HEK293 (cell line): ENCODE measurements around the gene TRAF3IP3.

Experiments used
- CTCF ChIA-PET: fragments of 350-600 bp; formaldehyde crosslinking; extraction: SDS; loops from one replicate; lab custom pipeline; 2021; ENCODE audit warnings: antibody characterized with exemption; lab: Yijun Ruan, JAX
- POLR2A ChIA-PET: fragments of 300-600 bp; formaldehyde crosslinking; extraction: SDS; loops from one replicate; lab custom pipeline; 2020; ENCODE audit warnings: antibody characterized with exemption, inconsistent platforms; lab: Yijun Ruan, JAX
- H3K27ac ChIP-seq: fragments of 200-500 bp; sonication (Bioruptor generic); 2 replicates; pipeline ENCODE4 v1.5.1; 2014; ENCODE audit warnings: low read depth, low read length, control low read depth, inconsistent platforms; ENCODE audit errors: extremely low read depth
- H3K36me3 ChIP-seq, 2 experiments: fragments of 200-500 bp in 1 of 2; sonication (Bioruptor generic) in 1 of 2; 1 replicate in 1 of 2; 2 replicates in 1 of 2; pipeline ENCODE4 v1.5.1; 2014 to 2017; ENCODE audit warnings: inconsistent platforms in 2 of 2, low read length in 2 of 2; ENCODE audit not compliant: control insufficient read depth in 2 of 2, insufficient read depth in 1 of 2
- H3K4me1 ChIP-seq: fragments of 200-500 bp; sonication (Bioruptor generic); 2 replicates; pipeline ENCODE4 v1.5.1; 2014; ENCODE audit warnings: mild to moderate bottlenecking, low read length, inconsistent platforms; ENCODE audit not compliant: control insufficient read depth, insufficient read depth
- H3K4me3 ChIP-seq: 2 replicates; pipeline ENCODE4 v1.5.1; 2011; ENCODE audit warnings: low read depth, mild to moderate bottlenecking, control low read depth, low read length, moderate library complexity
- H3K9me3 ChIP-seq: fragments of 200-500 bp; sonication (Bioruptor generic); 2 replicates; pipeline ENCODE4 v1.5.1; 2014; ENCODE audit warnings: low read depth, low read length, inconsistent platforms; ENCODE audit not compliant: control insufficient read depth, insufficient read depth
- GLI2 ChIP-seq: fragments of 450-650 bp; formaldehyde crosslinking; IDR thresholded peaks from 2 replicates; pipeline ENCODE4; 2017; ENCODE audit warnings: missing biosample characterization, missing genetic modification characterization, low read depth, borderline replicate concordance
- GLIS1 ChIP-seq: fragments of 450-650 bp; formaldehyde crosslinking; IDR thresholded peaks from 2 replicates; pipeline ENCODE4 v1.5.1; 2016; ENCODE audit warnings: missing biosample characterization, missing genetic modification characterization
- HIC1 ChIP-seq: fragments of 450-650 bp; formaldehyde crosslinking; IDR thresholded peaks from 2 replicates; pipeline ENCODE4 v1.5.1; 2016; ENCODE audit warnings: missing biosample characterization, missing genetic modification characterization
- KLF8 ChIP-seq: fragments of 450-650 bp; formaldehyde crosslinking; IDR thresholded peaks from 2 replicates; pipeline ENCODE4 v1.5.1; 2016; ENCODE audit warnings: missing biosample characterization, missing genetic modification characterization
- KLF9 ChIP-seq: fragments of 450-650 bp; formaldehyde crosslinking; IDR thresholded peaks from 2 replicates; pipeline ENCODE4 v1.5.1; 2016; ENCODE audit warnings: missing biosample characterization, missing genetic modification characterization, low read depth
- OSR2 ChIP-seq: fragments of 450-650 bp; formaldehyde crosslinking; IDR thresholded peaks from 2 replicates; pipeline ENCODE4 v1.5.1; 2016; ENCODE audit warnings: missing biosample characterization, missing genetic modification characterization
- OVOL3 ChIP-seq: fragments of 450-650 bp; formaldehyde crosslinking; IDR thresholded peaks from 2 replicates; pipeline ENCODE4 v1.5.1; 2016; ENCODE audit warnings: missing biosample characterization, missing genetic modification characterization
- YY1 ChIP-seq: fragments of 450-650 bp; formaldehyde crosslinking; IDR thresholded peaks from 2 replicates; pipeline ENCODE4 v1.5.1; 2018; ENCODE audit warnings: missing biosample characterization, missing genetic modification characterization
- ZBTB17 ChIP-seq: fragments of 450-650 bp; formaldehyde crosslinking; IDR thresholded peaks from 2 replicates; pipeline ENCODE4 v1.5.1; 2016; ENCODE audit warnings: missing biosample characterization, missing genetic modification characterization
- ZNF112 ChIP-seq: fragments of 450-650 bp; formaldehyde crosslinking; IDR thresholded peaks from 2 replicates; pipeline ENCODE4 v1.5.0; 2017; ENCODE audit warnings: missing biosample characterization, missing genetic modification characterization
- ZNF121 ChIP-seq: fragments of 450-650 bp; formaldehyde crosslinking; IDR thresholded peaks from 2 replicates; pipeline ENCODE4 v1.5.1; 2016; ENCODE audit warnings: missing biosample characterization, missing genetic modification characterization
- ZNF146 ChIP-seq: fragments of 450-650 bp; formaldehyde crosslinking; IDR thresholded peaks from 2 replicates; pipeline ENCODE4 v1.5.1; 2016; ENCODE audit warnings: missing biosample characterization, missing genetic modification characterization
- ZNF155 ChIP-seq: fragments of 450-650 bp; formaldehyde crosslinking; IDR thresholded peaks from 2 replicates; pipeline ENCODE4 v1.5.1; 2016; ENCODE audit warnings: missing biosample characterization, missing genetic modification characterization
- ZNF211 ChIP-seq: fragments of 450-650 bp; formaldehyde crosslinking; IDR thresholded peaks from 2 replicates; pipeline ENCODE4 v1.5.1; 2016; ENCODE audit warnings: low read depth, missing biosample characterization, missing genetic modification characterization
- ZNF214 ChIP-seq: fragments of 450-650 bp; formaldehyde crosslinking; IDR thresholded peaks from 2 replicates; pipeline ENCODE4 v1.5.1; 2017; ENCODE audit warnings: missing biosample characterization, mild to moderate bottlenecking, missing genetic modification characterization, borderline replicate concordance
- ZNF362 ChIP-seq: fragments of 450-650 bp; formaldehyde crosslinking; IDR thresholded peaks from 2 replicates; pipeline ENCODE4 v1.5.1; 2016; ENCODE audit warnings: missing biosample characterization, missing genetic modification characterization
- ZNF404 ChIP-seq: fragments of 450-650 bp; formaldehyde crosslinking; IDR thresholded peaks from 2 replicates; pipeline ENCODE4 v1.5.1; 2017; ENCODE audit warnings: missing biosample characterization, missing genetic modification characterization
- ZNF48 ChIP-seq: fragments of 450-650 bp; formaldehyde crosslinking; IDR thresholded peaks from 2 replicates; pipeline ENCODE4 v1.5.1; 2016; ENCODE audit warnings: missing biosample characterization, missing genetic modification characterization
- ZNF501 ChIP-seq: fragments of 450-650 bp; formaldehyde crosslinking; IDR thresholded peaks from 2 replicates; pipeline ENCODE4 v1.5.1; 2016; ENCODE audit warnings: missing biosample characterization, missing genetic modification characterization
- ZNF518A ChIP-seq: fragments of 450-650 bp; formaldehyde crosslinking; conservative IDR thresholded peaks from 2 replicates; pipeline ENCODE4 v1.5.1; 2016; ENCODE audit warnings: low read depth, missing biosample characterization, missing genetic modification characterization
- ZNF544 ChIP-seq: fragments of 450-650 bp; formaldehyde crosslinking; IDR thresholded peaks from 2 replicates; pipeline ENCODE4 v1.5.0; 2017; ENCODE audit warnings: missing biosample characterization, missing genetic modification characterization
- ZNF549 ChIP-seq: fragments of 450-650 bp; IDR thresholded peaks from 2 replicates; pipeline ENCODE4 v1.5.1; 2018; ENCODE audit warnings: missing biosample characterization, missing genetic modification characterization, mild to moderate bottlenecking, inconsistent platforms, moderate library complexity
- ZNF768 ChIP-seq: fragments of 450-650 bp; formaldehyde crosslinking; IDR thresholded peaks from 2 replicates; pipeline ENCODE4 v1.5.1; 2018; ENCODE audit warnings: missing biosample characterization, mild to moderate bottlenecking, missing genetic modification characterization
- ZNF777 ChIP-seq: fragments of 450-650 bp; formaldehyde crosslinking; IDR thresholded peaks from 2 replicates; pipeline ENCODE4 v1.5.1; 2017; ENCODE audit warnings: missing biosample characterization, missing genetic modification characterization, borderline replicate concordance
- TF ChIP-seq, protein P1 (sequence below): sonication (generic); formaldehyde crosslinking; IDR thresholded peaks from 2 replicates; pipeline ENCODE4 v1.8.1; 2022; ENCODE audit warnings: mild to moderate bottlenecking, moderate library complexity, missing genetic modification reagents
- TF ChIP-seq, protein P2 (sequence below): fragments of 450-650 bp; formaldehyde crosslinking; IDR thresholded peaks from 2 replicates; pipeline ENCODE4 v1.5.1; 2017; ENCODE audit warnings: missing biosample characterization, missing genetic modification characterization

TRAF3IP3 gene

DNA sequence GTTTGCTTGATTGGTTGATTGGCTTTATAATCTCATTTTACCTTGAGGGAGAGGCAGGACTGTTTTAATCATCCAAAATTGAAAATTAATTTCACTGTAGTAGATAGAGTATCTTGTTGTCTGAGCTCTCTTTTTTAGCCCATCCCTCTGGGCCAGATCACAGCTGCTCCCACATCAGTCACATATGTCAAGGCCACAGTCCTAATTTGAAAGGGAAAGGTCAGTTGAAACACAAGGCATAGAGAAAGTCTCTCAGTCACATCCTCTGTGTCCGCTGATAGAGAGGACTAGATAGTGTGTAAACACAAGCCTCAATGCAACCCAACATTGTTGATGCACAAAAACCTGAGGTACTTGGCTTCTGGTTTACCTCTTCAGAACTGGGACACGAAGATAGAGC, 21.7 kb downstream of the TRAF3IP3 start:
- CTCF ChIA-PET, result no interaction called here

DNA sequence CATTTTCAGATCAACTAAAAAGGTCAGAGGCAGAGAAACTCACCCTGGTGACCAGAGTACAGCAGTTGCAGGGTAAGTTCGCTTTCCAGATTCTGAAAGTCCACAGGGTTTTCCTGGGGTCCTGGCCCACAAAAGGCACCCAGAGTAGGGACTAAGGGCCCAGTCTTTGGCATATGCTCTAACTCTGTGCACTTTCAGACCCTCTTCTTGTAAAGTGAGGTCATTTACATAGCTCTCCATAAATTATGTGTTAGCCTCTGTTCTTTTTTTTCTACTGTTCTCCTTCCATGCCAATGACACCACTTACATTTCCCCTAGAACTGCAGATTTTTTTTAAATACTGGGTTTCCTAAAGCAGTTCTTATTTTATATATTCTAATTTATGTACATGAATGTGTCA, 22.2 kb downstream of the TRAF3IP3 start:
- no peak overlapping the region for H3K27ac ChIP-seq
- H3K36me3 ChIP-seq, result peaks cover 0 to 21% of the 10 kb centered on the region in 2 experiments; a peak in 1 of 3 replicates
- CTCF ChIA-PET, result interaction anchor here (0.6 to 2.8 kb wide), 2 partner anchors 46 to 84 kb away, joined by 3 to 8 read pairs; no protein-coding TSS in a partner anchor
- no peak overlapping the region for H3K4me3 ChIP-seq
- POLR2A ChIA-PET, result no interaction called here
- H3K4me1 ChIP-seq, result no peaks in the 10 kb centered on the region
- H3K9me3 ChIP-seq, result no peaks in the 10 kb centered on the region
- no peak for TF ChIP-seq KLF9 (tag by site-specific recombination)
- TF ChIP-seq HIC1 (tag by site-specific recombination), result no peak
- TF ChIP-seq GLIS1, result no peak
- no peak for TF ChIP-seq ZNF768 (tag by site-specific recombination)
- TF ChIP-seq ZNF362 (tag by site-specific recombination), result no peak
- TF ChIP-seq ZNF544 (tag by site-specific recombination), result no peak
- TF ChIP-seq, protein P1, sequence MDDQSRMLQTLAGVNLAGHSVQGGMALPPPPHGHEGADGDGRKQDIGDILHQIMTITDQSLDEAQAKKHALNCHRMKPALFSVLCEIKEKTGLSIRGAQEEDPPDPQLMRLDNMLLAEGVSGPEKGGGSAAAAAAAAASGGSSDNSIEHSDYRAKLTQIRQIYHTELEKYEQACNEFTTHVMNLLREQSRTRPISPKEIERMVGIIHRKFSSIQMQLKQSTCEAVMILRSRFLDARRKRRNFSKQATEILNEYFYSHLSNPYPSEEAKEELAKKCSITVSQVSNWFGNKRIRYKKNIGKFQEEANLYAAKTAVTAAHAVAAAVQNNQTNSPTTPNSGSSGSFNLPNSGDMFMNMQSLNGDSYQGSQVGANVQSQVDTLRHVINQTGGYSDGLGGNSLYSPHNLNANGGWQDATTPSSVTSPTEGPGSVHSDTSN (CRISPR knock-in tag), result no peak
- no peak for TF ChIP-seq ZBTB17 (tag by site-specific recombination)
- TF ChIP-seq KLF8, result no peak
- no peak for TF ChIP-seq ZNF146 (tag by site-specific recombination)

More for the DNA sequence above, 21.7 kb downstream of the TRAF3IP3 start:
- no peaks in the 10 kb centered on the region for H3K9me3 ChIP-seq
- H3K4me1 ChIP-seq, result no peaks in the 10 kb centered on the region
- no peak overlapping the region for H3K4me3 ChIP-seq
- no peak overlapping the region for H3K27ac ChIP-seq
- POLR2A ChIA-PET, result no interaction called here
- TF ChIP-seq GLI2, result no peak
- no peak for TF ChIP-seq ZNF121 (tag by site-specific recombination)
- no peak for TF ChIP-seq ZNF518A (tag by site-specific recombination)
- no peak for TF ChIP-seq ZNF112 (tag by site-specific recombination)
- TF ChIP-seq, protein P2, sequence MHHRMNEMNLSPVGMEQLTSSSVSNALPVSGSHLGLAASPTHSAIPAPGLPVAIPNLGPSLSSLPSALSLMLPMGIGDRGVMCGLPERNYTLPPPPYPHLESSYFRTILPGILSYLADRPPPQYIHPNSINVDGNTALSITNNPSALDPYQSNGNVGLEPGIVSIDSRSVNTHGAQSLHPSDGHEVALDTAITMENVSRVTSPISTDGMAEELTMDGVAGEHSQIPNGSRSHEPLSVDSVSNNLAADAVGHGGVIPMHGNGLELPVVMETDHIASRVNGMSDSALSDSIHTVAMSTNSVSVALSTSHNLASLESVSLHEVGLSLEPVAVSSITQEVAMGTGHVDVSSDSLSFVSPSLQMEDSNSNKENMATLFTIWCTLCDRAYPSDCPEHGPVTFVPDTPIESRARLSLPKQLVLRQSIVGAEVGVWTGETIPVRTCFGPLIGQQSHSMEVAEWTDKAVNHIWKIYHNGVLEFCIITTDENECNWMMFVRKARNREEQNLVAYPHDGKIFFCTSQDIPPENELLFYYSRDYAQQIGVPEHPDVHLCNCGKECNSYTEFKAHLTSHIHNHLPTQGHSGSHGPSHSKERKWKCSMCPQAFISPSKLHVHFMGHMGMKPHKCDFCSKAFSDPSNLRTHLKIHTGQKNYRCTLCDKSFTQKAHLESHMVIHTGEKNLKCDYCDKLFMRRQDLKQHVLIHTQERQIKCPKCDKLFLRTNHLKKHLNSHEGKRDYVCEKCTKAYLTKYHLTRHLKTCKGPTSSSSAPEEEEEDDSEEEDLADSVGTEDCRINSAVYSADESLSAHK, result no peak
- TF ChIP-seq ZNF155, result no peak
- TF ChIP-seq ZNF549, result no peak
- TF ChIP-seq YY1 (tag by site-specific recombination), result no peak
- no peak for TF ChIP-seq ZNF48 (tag by site-specific recombination)
- no peak for TF ChIP-seq OVOL3 (tag by site-specific recombination)
- no peak for TF ChIP-seq ZNF777 (tag by site-specific recombination)
- no peak for TF ChIP-seq ZNF404
- no peak for TF ChIP-seq OSR2 (tag by site-specific recombination)
- TF ChIP-seq ZNF214 (tag by site-specific recombination), result no peak
- no peak for TF ChIP-seq ZNF211
- TF ChIP-seq ZNF501 (tag by site-specific recombination), result no peak
- H3K36me3 ChIP-seq, result peaks cover 0 to 15% of the 10 kb centered on the region in 2 experiments; a peak in 1 of 3 replicates
